BJ (cell line): Measurements from ENCODE around the gene GRIN3B. TPM values are rescaled to one million over a fixed set of nuclear protein-coding genes. Genes with fewer than 3 reads are reported as not detected.

Experiments
- CTCF ChIA-PET: fragments of 350-600 bp; formaldehyde crosslinking; extraction: SDS; loops from one replicate; lab custom pipeline; 2021; ENCODE audit warnings: antibody characterized with exemption, inconsistent platforms; lab: Yijun Ruan, JAX
- POLR2A ChIA-PET: fragments of 300-600 bp; sonication (Branson Sonifier 250); formaldehyde crosslinking; extraction: SDS; loops from one replicate; lab custom pipeline; 2021; ENCODE audit warnings: antibody characterized with exemption; lab: Charles Lee
- DNase-seq: peaks from one replicate; pipeline ENCODE4 v3.0.0-alpha.2; 2011; ENCODE audit warnings: low read depth
- H3K27me3 ChIP-seq: 2 replicates; pipeline ENCODE4 v1.6.0; 2011; ENCODE audit warnings: low read length; ENCODE audit not compliant: control insufficient read depth, insufficient read depth
- H3K36me3 ChIP-seq: 2 replicates; pipeline ENCODE4 v1.5.1; 2011; ENCODE audit warnings: low read length; ENCODE audit not compliant: control insufficient read depth, insufficient read depth
- H3K4me3 ChIP-seq: 2 replicates; pipeline ENCODE4 v1.5.1; 2011; ENCODE audit warnings: low read depth, mild to moderate bottlenecking, control low read depth, low read length
- CTCF ChIP-seq: IDR thresholded peaks from 2 replicates; pipeline ENCODE4 v1.5.1; 2011; ENCODE audit warnings: low read depth, mild to moderate bottlenecking, control low read depth, inconsistent platforms, low read length, moderate library complexity; ENCODE audit not compliant: insufficient read depth
- polyA plus RNA-seq: library from polyadenylated mRNA; depleted of rRNA; stranded (reverse); fragments of >200 nt; gene quantifications from 2 replicates; pipeline ENCODE4 v1.2.3, GENCODE V29; 2011

GRIN3B gene
- polyA plus RNA-seq, 1 experiment = 0.32 TPM

DNA sequence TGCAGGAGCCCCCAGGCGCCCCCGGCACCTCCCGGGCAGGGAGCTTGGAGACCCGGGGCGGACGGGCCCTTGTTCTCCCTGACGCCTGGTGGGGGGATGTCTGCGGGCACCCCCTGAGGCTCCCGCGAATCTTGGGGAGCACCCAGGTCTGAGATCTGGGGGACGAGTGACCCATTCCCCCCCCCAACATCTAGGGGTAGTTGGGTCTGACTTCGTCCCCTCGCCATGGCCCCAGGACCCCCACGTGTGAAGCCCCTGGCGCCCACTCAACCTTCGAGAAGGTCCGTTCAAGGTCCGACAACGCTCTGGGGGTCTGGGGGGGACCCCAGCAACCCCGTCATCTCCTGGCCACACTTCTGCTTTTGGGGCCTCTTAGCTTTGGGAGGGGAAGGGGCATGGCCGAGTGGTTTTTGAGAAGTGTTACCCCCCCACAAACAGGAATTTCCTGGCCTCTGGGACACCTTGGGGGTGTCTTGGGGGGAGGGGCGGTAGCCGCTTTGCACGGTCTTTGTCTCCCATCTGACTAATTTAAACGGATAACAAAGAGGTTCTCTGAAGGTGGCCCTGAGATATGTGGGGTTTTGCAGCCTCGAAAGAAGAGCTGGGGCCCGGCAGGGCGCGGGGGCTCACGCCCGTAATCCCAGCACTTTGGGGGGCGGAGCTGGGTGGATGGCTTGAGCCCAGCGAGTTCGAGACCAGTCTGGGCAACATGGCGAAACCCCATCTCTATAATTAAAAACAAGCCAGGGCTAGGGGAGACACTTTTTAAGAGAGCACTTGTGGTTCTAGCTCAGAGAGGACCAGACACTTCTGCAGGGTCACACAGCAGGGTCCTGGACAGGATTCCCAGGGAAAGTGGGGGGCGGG, 26.8 kb downstream of the GRIN3B start:
- DNase-seq = no peak
- no peaks in the 10 kb centered on the region for H3K27me3 ChIP-seq
- H3K36me3 ChIP-seq = peaks cover 8% of the 10 kb centered on the region
- peak overlapping the region; percentile 96 for H3K4me3 ChIP-seq
- ChIA-PET CTCF (interaction anchor here (0.6 to 1.7 kb wide), 6 partner anchors 13 to 241 kb away, joined by 3 to 6 read pairs (median 3); partner anchors contain the start of gene ABCA7), POLR2A (interaction anchor here (0.9 to 1.5 kb wide), 4 partner anchors 13 to 242 kb away, joined by 3 to 9 read pairs (median 6); partner anchors contain the start of genes ABCA7 and CIRBP)
- no peak for TF ChIP-seq CTCF

GRCh38 chr19:1027650-1028061, 27.4 kb downstream of the GRIN3B start:
- ChIA-PET POLR2A (interaction anchor here (0.9 kb wide), 1 partner anchor 242 kb away, joined by 9 read pairs; the partner anchor contains the start of gene CIRBP), CTCF (interaction anchor here (0.6 to 1.7 kb wide), 3 partner anchors 40 to 213 kb away, joined by 3 to 6 read pairs (median 3); no protein-coding TSS in a partner anchor)
- Histone ChIP-seq H3K36me3 (peaks cover 13% of the 10 kb centered on the region), H3K4me3 (peak overlapping the region; percentile 96), H3K27me3 (no peaks in the 10 kb centered on the region)
- no peak for DNase-seq
- TF ChIP-seq CTCF = no peak

GRCh38 chr19:1028062-1028926, 28.1 kb downstream of the GRIN3B start:
- Histone ChIP-seq H3K27me3 (no peaks in the 10 kb centered on the region), H3K36me3 (peaks cover 16% of the 10 kb centered on the region), H3K4me3 (peak overlapping the region; percentile 96)
- peak; percentile 76 for DNase-seq
- POLR2A ChIA-PET = interaction anchor here (0.5 to 0.9 kb wide), 7 partner anchors 27 to 241 kb away, joined by 3 to 9 read pairs (median 5); partner anchors contain the start of gene CIRBP
- CTCF ChIA-PET = interaction anchor here (1.1 to 1.6 kb wide), 2 partner anchors 9 to 212 kb away, joined by 3 read pairs; no protein-coding TSS in a partner anchor
- no peak for TF ChIP-seq CTCF

DNA sequence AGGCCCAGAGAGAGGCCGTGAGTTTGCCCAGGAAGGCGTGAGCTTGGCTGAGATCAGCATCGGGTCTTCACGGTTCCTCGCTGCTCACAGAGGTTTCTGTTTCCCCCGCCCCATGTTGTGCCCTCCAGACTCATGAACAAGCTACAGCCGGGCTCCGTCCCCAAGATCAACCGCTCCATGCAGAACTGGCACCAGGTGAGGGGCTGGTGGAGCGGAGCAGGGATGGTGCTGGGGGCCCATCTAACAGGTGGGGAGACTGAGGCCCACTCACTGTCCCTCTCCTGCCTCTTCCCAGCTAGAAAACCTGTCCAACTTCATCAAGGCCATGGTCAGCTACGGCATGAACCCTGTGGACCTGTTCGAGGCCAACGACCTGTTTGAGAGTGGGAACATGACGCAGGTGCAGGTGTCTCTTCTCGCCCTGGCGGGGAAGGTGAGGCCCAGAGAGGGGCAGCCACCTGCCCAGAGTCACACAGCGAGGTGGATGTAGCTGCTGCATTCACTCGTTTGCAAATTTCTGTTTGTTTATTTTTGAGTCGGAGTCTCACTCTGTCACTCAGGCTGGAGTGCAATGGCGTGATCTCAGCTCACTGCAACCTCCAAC, 32.1 kb downstream of the GRIN3B start:
- no peaks in the 10 kb centered on the region for H3K27me3 ChIP-seq
- no peak for DNase-seq
- ChIA-PET POLR2A (no interaction called here), CTCF (no interaction called here)
- H3K36me3 ChIP-seq = peaks cover 30% of the 10 kb centered on the region
- H3K4me3 ChIP-seq = no peak overlapping the region
- no peak for TF ChIP-seq CTCF
